NT2/D1 (cell line): ENCODE results near the gene CD274.

ENCODE experiments used
- SUZ12 ChIP-seq: IDR thresholded peaks from 2 replicates; pipeline ENCODE4 v1.6.1; 2011; ENCODE audit not compliant: insufficient read length, insufficient read depth; ENCODE audit errors: extremely low read depth
- ZNF274 ChIP-seq: IDR thresholded peaks from 2 replicates; pipeline ENCODE4 v1.6.1; 2011; ENCODE audit warnings: mild to moderate bottlenecking, low read depth, low read length

DNA sequence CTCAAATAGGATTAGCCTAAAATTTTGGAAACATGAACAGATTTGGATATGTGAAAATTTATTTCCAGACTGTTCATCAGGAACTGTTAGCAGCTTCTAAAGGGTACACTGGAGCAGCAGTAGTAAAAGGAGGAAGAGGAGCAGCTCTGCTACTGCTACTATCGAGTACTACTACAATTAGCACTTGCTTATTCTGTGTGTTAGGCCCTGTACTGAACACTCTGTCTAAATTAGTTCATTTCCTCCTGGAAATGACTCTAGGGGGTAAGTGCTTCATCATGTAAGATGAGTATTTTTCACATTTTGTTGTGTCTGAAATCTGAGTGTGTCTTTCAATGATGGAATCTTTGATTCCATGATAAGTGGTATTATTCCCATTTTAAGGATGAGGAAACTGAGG is 9.8 kb downstream of the CD274 start:
- TF ChIP-seq ZNF274: no peak
- no peak for TF ChIP-seq SUZ12
